GM23338 (cell line): ENCODE measurements around the gene PTPRC.

Experiments
- POLR2AphosphoS5 ChIP-seq: IDR thresholded peaks from 2 replicates; pipeline ENCODE4 v1.6.1; 2016; ENCODE audit warnings: antibody characterized with exemption, low read depth
- TF ChIP-seq, protein P1 (sequence below), 2 experiments: fragments of 200-600 bp in 1 of 2; sonication (generic) in 1 of 2; conservative IDR thresholded peaks; 2 replicates each; pipeline versions ENCODE4 v1.5.1 to v1.6.1; 2016 to 2017; ENCODE audit warnings: antibody characterized with exemption in 2 of 2, low read depth in 2 of 2, mild to moderate bottlenecking in 2 of 2, moderate library complexity in 1 of 2

DNA sequence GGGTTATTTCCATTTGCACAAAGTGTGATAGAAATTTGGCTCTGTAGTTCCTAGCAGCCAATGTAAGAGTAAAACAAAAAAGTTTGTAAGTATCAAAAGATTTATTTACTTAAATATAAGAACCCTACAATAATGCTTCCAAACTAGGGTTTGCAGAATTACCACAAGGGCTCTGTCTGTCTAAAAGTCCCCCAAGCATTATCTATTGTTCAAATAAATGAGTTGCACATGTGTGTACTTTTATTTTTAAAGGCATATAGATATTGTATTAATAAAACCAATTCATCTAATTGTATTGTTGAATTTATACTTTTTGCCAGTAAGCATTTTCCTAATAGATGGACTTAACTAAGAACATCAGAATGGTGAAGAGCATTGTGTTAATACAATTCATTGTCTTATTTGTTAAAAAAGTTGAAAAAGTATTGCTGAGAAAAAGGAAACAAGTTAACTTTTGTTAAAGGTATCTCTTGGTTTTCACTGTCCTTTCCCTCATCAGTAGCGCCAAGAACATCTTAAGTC is 863 bp upstream of the PTPRC start:
- TF ChIP-seq POLR2AphosphoS5: no peak
- TF ChIP-seq, protein P1, sequence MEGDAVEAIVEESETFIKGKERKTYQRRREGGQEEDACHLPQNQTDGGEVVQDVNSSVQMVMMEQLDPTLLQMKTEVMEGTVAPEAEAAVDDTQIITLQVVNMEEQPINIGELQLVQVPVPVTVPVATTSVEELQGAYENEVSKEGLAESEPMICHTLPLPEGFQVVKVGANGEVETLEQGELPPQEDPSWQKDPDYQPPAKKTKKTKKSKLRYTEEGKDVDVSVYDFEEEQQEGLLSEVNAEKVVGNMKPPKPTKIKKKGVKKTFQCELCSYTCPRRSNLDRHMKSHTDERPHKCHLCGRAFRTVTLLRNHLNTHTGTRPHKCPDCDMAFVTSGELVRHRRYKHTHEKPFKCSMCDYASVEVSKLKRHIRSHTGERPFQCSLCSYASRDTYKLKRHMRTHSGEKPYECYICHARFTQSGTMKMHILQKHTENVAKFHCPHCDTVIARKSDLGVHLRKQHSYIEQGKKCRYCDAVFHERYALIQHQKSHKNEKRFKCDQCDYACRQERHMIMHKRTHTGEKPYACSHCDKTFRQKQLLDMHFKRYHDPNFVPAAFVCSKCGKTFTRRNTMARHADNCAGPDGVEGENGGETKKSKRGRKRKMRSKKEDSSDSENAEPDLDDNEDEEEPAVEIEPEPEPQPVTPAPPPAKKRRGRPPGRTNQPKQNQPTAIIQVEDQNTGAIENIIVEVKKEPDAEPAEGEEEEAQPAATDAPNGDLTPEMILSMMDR (conservative IDR thresholded peaks at IDR 0.05; ENCODE audit: low read depth in 2 of 2): no peak
